GM12891 (cell line): ENCODE measurements around the gene DIP2A.

ENCODE experiments used
- PAX5 ChIP-seq: IDR thresholded peaks from 2 replicates; pipeline ENCODE4 v1.6.1; 2011; ENCODE audit warnings: low read length, moderate library complexity, mild to moderate bottlenecking; ENCODE audit not compliant: insufficient read depth, severe bottlenecking
- POLR2A ChIP-seq: IDR thresholded peaks from 2 replicates; pipeline ENCODE4 v1.6.1; 2011; ENCODE audit warnings: low read depth, low read length, control low read depth
- POLR2AphosphoS5 ChIP-seq: IDR thresholded peaks from 2 replicates; pipeline ENCODE4 v1.6.1; 2011; ENCODE audit warnings: low read depth, low read length, control low read depth
- POU2F2 ChIP-seq: IDR thresholded peaks from 2 replicates; pipeline ENCODE4 v1.6.1; 2011; ENCODE audit warnings: low read depth, mild to moderate bottlenecking, control low read depth, low read length, moderate library complexity
- SPI1 ChIP-seq: IDR thresholded peaks from 2 replicates; pipeline ENCODE4 v1.6.1; 2011; ENCODE audit warnings: low read depth, low read length, control low read depth
- TAF1 ChIP-seq: IDR thresholded peaks from 2 replicates; pipeline ENCODE4 v1.6.1; 2011; ENCODE audit warnings: low read depth, low read length, control low read depth

- no peak for TF ChIP-seq POLR2AphosphoS5
- no peak for TF ChIP-seq TAF1
- TF ChIP-seq POLR2A = no peak
- TF ChIP-seq SPI1 = no peak
- no peak for TF ChIP-seq POU2F2
- TF ChIP-seq PAX5 = no peak
Observed at GRCh38 chr21:46594276-46594675, 135.6 kb downstream of the DIP2A start.
